Endothelial cell of umbilical vein (primary cell): ENCODE measurements around the gene COX10. TPM values are rescaled to one million over a fixed set of nuclear protein-coding genes. Genes with fewer than 3 reads are reported as not detected.

Experiments used
- BruUV-seq: library from RNA; stranded (reverse); fragments of 400-500 nt; replicated peaks from 2 replicates; lab custom pipeline; 2021; lab: Mats Ljungman, UMichigan
- CTCF ChIA-PET: fragments of 300-600, 350-600 bp; sonication (Branson Sonifier 250); formaldehyde crosslinking; loops from one replicate; lab custom pipeline; 2021; ENCODE audit warnings: antibody characterized with exemption, inconsistent platforms; lab: Charles Lee
- POLR2A ChIA-PET: fragments of 300-600, 350-600 bp; sonication (Branson Sonifier 250); formaldehyde crosslinking; loops from one replicate; lab custom pipeline; 2021; ENCODE audit warnings: antibody characterized with exemption, inconsistent platforms; lab: Charles Lee
- DNase-seq: peaks from one replicate; pipeline ENCODE4 v3.0.0-alpha.2; 2011; ENCODE audit warnings: low read depth, low spot score
- FAIRE-seq: peaks from 2 replicates; lab custom pipeline; 2011; peaks lifted over from hg19 to GRCh38; lab: Jason Lieb, UNC
- H2AFZ ChIP-seq: 2 replicates; pipeline ENCODE4 v1.6.0; 2012; ENCODE audit warnings: low read depth, low read length, control low read depth, inconsistent platforms
- H3K27ac ChIP-seq: 2 replicates; pipeline ENCODE4 v1.5.1; 2011; ENCODE audit warnings: low read depth, mild to moderate bottlenecking, control low read depth, low read length, moderate library complexity; ENCODE audit not compliant: insufficient read depth
- H3K27me3 ChIP-seq, 2 experiments: 2 replicates each; pipeline versions ENCODE4 v1.6.0 to v1.6.1; 2011; ENCODE audit warnings: low read length in 2 of 2, mixed read lengths in 1 of 2; ENCODE audit not compliant: control insufficient read depth in 2 of 2, insufficient read depth in 2 of 2
- H3K36me3 ChIP-seq, 2 experiments: 2 replicates in 1 of 2; 3 replicates in 1 of 2; pipeline ENCODE4 v1.5.1; 2011; ENCODE audit warnings: low read length in 2 of 2, mild to moderate bottlenecking in 1 of 2, moderate library complexity in 1 of 2; ENCODE audit not compliant: control insufficient read depth in 2 of 2, insufficient read depth in 2 of 2; ENCODE audit errors: extremely low read depth in 1 of 2
- H3K4me1 ChIP-seq: 3 replicates; pipeline ENCODE4 v1.5.1; 2011; ENCODE audit warnings: mild to moderate bottlenecking, low read length; ENCODE audit not compliant: control insufficient read depth, insufficient read depth; ENCODE audit errors: extremely low read depth
- H3K4me2 ChIP-seq: 2 replicates; pipeline ENCODE4 v1.6.1; 2011; ENCODE audit warnings: low read length, control low read depth, mixed read lengths; ENCODE audit not compliant: insufficient read depth
- H3K4me3 ChIP-seq, 3 experiments: fragments of 200-600 bp in 1 of 3; sonication (generic), shearing (Covaris generic) in 1 of 3; replicated peaks in 1 of 3; 2 replicates each; pipeline ENCODE4 v1.5.1; 2011 to 2016; ENCODE audit warnings: control low read depth in 3 of 3, low read length in 3 of 3, mild to moderate bottlenecking in 2 of 3, inconsistent platforms in 1 of 3, low read depth in 1 of 3, moderate library complexity in 1 of 3; ENCODE audit not compliant: insufficient read depth in 1 of 3
- H3K79me2 ChIP-seq: 2 replicates; pipeline ENCODE4 v1.6.0; 2012; ENCODE audit warnings: low read length, inconsistent platforms; ENCODE audit not compliant: control insufficient read depth, insufficient read depth
- H3K9ac ChIP-seq: replicated peaks from 2 replicates; pipeline ENCODE3; 2011; ENCODE audit warnings: low read length, control low read depth; ENCODE audit not compliant: insufficient read depth; ENCODE audit errors: extremely low read depth
- H3K9me1 ChIP-seq: replicated peaks from 3 replicates; pipeline ENCODE4 v1.6.0; 2011; ENCODE audit warnings: mild to moderate bottlenecking, low read length; ENCODE audit not compliant: control insufficient read depth, insufficient read depth; ENCODE audit errors: extremely low read depth
- H3K9me3 ChIP-seq: replicated peaks from 2 replicates; pipeline ENCODE4 v1.5.1; 2012; ENCODE audit warnings: low read length, inconsistent platforms; ENCODE audit not compliant: control insufficient read depth, insufficient read depth
- H4K20me1 ChIP-seq: replicated peaks from 2 replicates; pipeline ENCODE3; 2011; ENCODE audit warnings: mild to moderate bottlenecking, low read length; ENCODE audit not compliant: control insufficient read depth, insufficient read depth; ENCODE audit errors: extremely low read depth
- CTCF ChIP-seq, 2 donors: IDR thresholded peaks; 1 replicate in 1 of 2; 2 replicates in 1 of 2; pipeline ENCODE4 v1.5.1; 2011; ENCODE audit warnings: low read length in 2 of 2, mild to moderate bottlenecking in 2 of 2, moderate library complexity in 2 of 2, control low read depth in 1 of 2, inconsistent platforms in 1 of 2, low read depth in 1 of 2; ENCODE audit not compliant: insufficient read depth in 1 of 2; ENCODE audit errors: extremely low read depth in 1 of 2
- EZH2 ChIP-seq: IDR thresholded peaks from 2 replicates; pipeline ENCODE4 v1.6.1; 2012; ENCODE audit warnings: borderline replicate concordance, low read depth, mild to moderate bottlenecking, moderate library complexity, low read length, inconsistent platforms; ENCODE audit not compliant: severe bottlenecking
- FOS ChIP-seq: IDR thresholded peaks from 2 replicates; pipeline ENCODE4 v1.6.1; 2011; ENCODE audit warnings: mild to moderate bottlenecking, low read length, moderate library complexity, borderline replicate concordance; ENCODE audit not compliant: insufficient read depth
- GATA2 ChIP-seq: IDR thresholded peaks from 2 replicates; pipeline ENCODE4 v1.7.0; 2011; ENCODE audit warnings: low read depth, mild to moderate bottlenecking, moderate library complexity, mixed read lengths, low read length; ENCODE audit not compliant: insufficient read length, insufficient read depth
- JUN ChIP-seq: IDR thresholded peaks from 2 replicates; pipeline ENCODE4 v1.6.1; 2011; ENCODE audit warnings: borderline replicate concordance, low read depth; ENCODE audit not compliant: insufficient read length, insufficient read depth
- MAX ChIP-seq: IDR thresholded peaks from 2 replicates; pipeline ENCODE4 v1.6.1; 2011; ENCODE audit not compliant: insufficient read depth, insufficient read length
- MYC ChIP-seq: IDR thresholded peaks from one replicate; pipeline ENCODE4 v1.6.1; 2011; ENCODE audit warnings: mild to moderate bottlenecking, low read depth, low read length
- POLR2A ChIP-seq: IDR thresholded peaks from 2 replicates; pipeline ENCODE4 v1.6.1; 2012; ENCODE audit warnings: low read depth, mild to moderate bottlenecking, control low read depth, low read length
- POLR2AphosphoS5 ChIP-seq: IDR thresholded peaks from 2 replicates; pipeline ENCODE4 v1.6.1; 2012; ENCODE audit warnings: low read depth, mild to moderate bottlenecking, control low read depth, low read length, moderate library complexity; ENCODE audit not compliant: insufficient read depth
- dilution Hi-C: fragments of 300-500 bp; cut with MboI; formaldehyde crosslinking; loops from one replicate; pipeline ENCODE4 v1.15.0; 2019; ENCODE audit warnings: low sequenced_read_pairs; ENCODE audit not compliant: extremely low pct_ligation_motif_present
- intact Hi-C: fragments of 100-400 bp; cut with micrococcal nuclease; formaldehyde crosslinking; loops from one replicate; pipeline ENCODE4 v1.10.0; 2022
- polyA plus RNA-seq, 4 experiments: library from polyadenylated mRNA; depleted of rRNA in 3 of 4; stranded (reverse) in 3 of 4; unstranded in 1 of 4; fragments of >200 nt; gene quantifications; 2 replicates each; pipeline versions ENCODE4 v1.2.1 to v1.2.3, GENCODE V29; 2011 to 2012; ENCODE audit warnings: missing spikeins in 1 of 4
- total RNA-seq: library from RNA; stranded (reverse); gene quantifications from 2 replicates; pipeline ENCODE4 v1.2.3, GENCODE V29; 2021

The COX10 gene
- total and polyA plus RNA-seq, 2 donors (not counting 3 experiments of a cell fraction or from before 2014, with no cell fraction given), result 9.8 to 12.1 TPM

- H3K9ac ChIP-seq, result no peak overlapping the region
- no peak overlapping the region for H3K4me2 ChIP-seq
- dilution Hi-C loops (no loop called here), intact Hi-C loops (no loop called here)
- H3K27me3 ChIP-seq, result no peaks in the 10 kb centered on the region
- DNase-seq (no peak), FAIRE-seq (no peak)
- no peaks in the 10 kb centered on the region for H3K79me2 ChIP-seq
- no peaks in the 10 kb centered on the region for H3K9me3 ChIP-seq
- H3K4me1 ChIP-seq, result peaks cover 7% of the 10 kb centered on the region
- POLR2A ChIA-PET, result no interaction called here
- no peak overlapping the region for H3K4me3 ChIP-seq
- no peak overlapping the region for H2AFZ ChIP-seq
- TF ChIP-seq POLR2A (no peak), MAX (no peak), JUN (no peak), POLR2AphosphoS5 (no peak), CTCF (IDR thresholded peaks at IDR 0.05; ENCODE audit: extremely low read depth in 1 of 2, insufficient read depth in 1 of 2, low read depth in 1 of 2, low read length in 2 of 2) (no peak), MYC (no peak), GATA2 (no peak), EZH2 (no peak), FOS (no peak)
- H3K36me3 ChIP-seq, result no peaks in the 10 kb centered on the region
- no peaks in the 10 kb centered on the region for H4K20me1 ChIP-seq
- CTCF ChIA-PET, result no interaction called here
- BruUV-seq, result no TSS peak
- H3K27ac ChIP-seq, result no peak overlapping the region
- H3K9me1 ChIP-seq, result no peaks in the 10 kb centered on the region
Measured at GRCh38 chr17:14205380-14205779, 136.1 kb downstream of the COX10 start.
